Activated B cell treated with CpG ODN at 0.5 μM for 24 hours (primary cell): ENCODE data around the gene ACCSL. TPM values are rescaled to one million over a fixed set of nuclear protein-coding genes. Genes with fewer than 3 reads are reported as not detected.

Experiments
- ATAC-seq: fragments of 200-7000 bp; cut with Tn5 transposase; one replicate; pipeline ENCODE4 v1.10.0; 2021; ENCODE audit warnings: low read depth, mild to moderate bottlenecking, moderate library complexity
- CTCF ChIA-PET: fragments of 350-600 bp; sonication (Branson Sonifier 250); formaldehyde crosslinking; loops from one replicate; lab custom pipeline; 2021; ENCODE audit warnings: antibody characterized with exemption; lab: Charles Lee
- POLR2A ChIA-PET: fragments of 350-600 bp; sonication (Branson Sonifier 250); formaldehyde crosslinking; loops from one replicate; lab custom pipeline; 2021; ENCODE audit warnings: antibody characterized with exemption; lab: Charles Lee
- DNase-seq: peaks from one replicate; pipeline ENCODE4 v3.0.0; 2022
- H3K27ac Mint-ChIP-seq: one replicate; pipeline ENCODE4 v1.8.0; 2020; ENCODE audit warnings: mixed read lengths
- H3K27me3 Mint-ChIP-seq: one replicate; pipeline ENCODE4 v1.8.0; 2021; ENCODE audit warnings: mixed read lengths
- H3K36me3 Mint-ChIP-seq: one replicate; pipeline ENCODE4 v1.8.0; 2021; ENCODE audit warnings: low read depth, mixed read lengths
- H3K4me1 Mint-ChIP-seq: one replicate; pipeline ENCODE4 v1.8.0; 2021; ENCODE audit warnings: mixed read lengths
- H3K4me3 Mint-ChIP-seq: one replicate; pipeline ENCODE4 v1.8.0; 2020; ENCODE audit warnings: mild to moderate bottlenecking, mixed read lengths
- H3K9me3 Mint-ChIP-seq: one replicate; pipeline ENCODE4 v1.8.0; 2020; ENCODE audit warnings: mixed read lengths
- intact Hi-C: fragments of 100-400 bp; cut with micrococcal nuclease; formaldehyde crosslinking; loops from one replicate; pipeline ENCODE4 v1.15.1; 2024
- total RNA-seq: library from RNA; stranded (reverse); gene quantifications from 2 replicates; pipeline ENCODE4 v1.2.3, GENCODE V29; 2022
- TF ChIP-seq, protein P1 (sequence below): fragments of 200-600 bp; IDR thresholded peaks from one replicate; pipeline ENCODE4 v1.8.0; 2022; ENCODE audit warnings: antibody characterized with exemption, mild to moderate bottlenecking

ACCSL gene
- total RNA-seq, 1 donor from 2014 or later: not detected

DNA sequence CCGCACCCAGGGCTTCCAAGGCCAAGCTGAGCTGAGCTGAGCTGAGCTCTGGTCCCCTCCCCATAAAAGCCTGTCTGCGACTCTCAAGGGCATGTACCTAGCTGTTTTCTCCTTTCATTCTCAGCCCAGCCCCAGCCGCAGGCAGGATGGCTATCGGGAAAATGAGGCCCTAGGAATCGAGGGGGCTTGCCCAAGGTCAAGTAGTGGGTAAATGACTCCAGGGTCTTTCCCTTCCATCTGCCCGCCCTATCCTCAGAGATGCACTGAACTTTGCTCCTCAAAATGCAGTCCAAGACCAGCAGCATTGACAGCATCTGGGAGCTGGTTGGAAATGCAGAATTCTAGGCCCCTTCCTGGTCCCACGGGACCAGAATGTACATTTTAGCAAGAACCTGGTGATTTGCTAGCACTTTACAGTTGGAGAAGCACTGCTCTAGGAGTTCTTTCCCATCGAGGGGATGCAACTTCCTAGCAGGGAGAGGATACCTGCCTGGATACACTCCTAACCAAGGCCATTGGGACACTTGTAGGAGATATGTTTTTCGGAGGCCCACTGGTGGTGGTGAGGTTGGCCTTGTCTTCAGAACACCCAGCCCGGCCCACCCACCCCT, 43.2 kb upstream of the ACCSL start:
- ATAC-seq: no peak
- Mint-ChIP-seq H3K27me3 (peaks cover 4% of the 10 kb centered on the region), H3K4me1 (no peaks in the 10 kb centered on the region), H3K4me3 (no peak overlapping the region), H3K36me3 (no peaks in the 10 kb centered on the region), H3K9me3 (no peaks in the 10 kb centered on the region), H3K27ac (no peak overlapping the region)
- intact Hi-C loops: no loop called here
- CTCF ChIA-PET: no interaction called here
- DNase-seq: no peak
- TF ChIP-seq, protein P1, sequence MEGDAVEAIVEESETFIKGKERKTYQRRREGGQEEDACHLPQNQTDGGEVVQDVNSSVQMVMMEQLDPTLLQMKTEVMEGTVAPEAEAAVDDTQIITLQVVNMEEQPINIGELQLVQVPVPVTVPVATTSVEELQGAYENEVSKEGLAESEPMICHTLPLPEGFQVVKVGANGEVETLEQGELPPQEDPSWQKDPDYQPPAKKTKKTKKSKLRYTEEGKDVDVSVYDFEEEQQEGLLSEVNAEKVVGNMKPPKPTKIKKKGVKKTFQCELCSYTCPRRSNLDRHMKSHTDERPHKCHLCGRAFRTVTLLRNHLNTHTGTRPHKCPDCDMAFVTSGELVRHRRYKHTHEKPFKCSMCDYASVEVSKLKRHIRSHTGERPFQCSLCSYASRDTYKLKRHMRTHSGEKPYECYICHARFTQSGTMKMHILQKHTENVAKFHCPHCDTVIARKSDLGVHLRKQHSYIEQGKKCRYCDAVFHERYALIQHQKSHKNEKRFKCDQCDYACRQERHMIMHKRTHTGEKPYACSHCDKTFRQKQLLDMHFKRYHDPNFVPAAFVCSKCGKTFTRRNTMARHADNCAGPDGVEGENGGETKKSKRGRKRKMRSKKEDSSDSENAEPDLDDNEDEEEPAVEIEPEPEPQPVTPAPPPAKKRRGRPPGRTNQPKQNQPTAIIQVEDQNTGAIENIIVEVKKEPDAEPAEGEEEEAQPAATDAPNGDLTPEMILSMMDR: no peak
- POLR2A ChIA-PET: no interaction called here

- Mint-ChIP-seq H3K4me1 (no peaks in the 10 kb centered on the region), H3K27me3 (peaks cover 3% of the 10 kb centered on the region)
- ATAC-seq: no peak
Observed at GRCh38 chr11:44005063-44005701, 42.6 kb upstream of the ACCSL start.

GRCh38 chr11:44005956-44006355, 41.8 kb upstream of the ACCSL start:
- H3K4me3 Mint-ChIP-seq: no peak overlapping the region
- TF ChIP-seq, protein P1: no peak
- DNase-seq: no peak

More at GRCh38 chr11:44005063-44005701, 42.6 kb upstream of the ACCSL start:
- ChIA-PET CTCF (no interaction called here), POLR2A (no interaction called here)
- Mint-ChIP-seq H3K4me3 (no peak overlapping the region), H3K9me3 (no peaks in the 10 kb centered on the region), H3K27ac (no peak overlapping the region), H3K36me3 (no peaks in the 10 kb centered on the region)
- DNase-seq: no peak
- intact Hi-C loops: no loop called here
- TF ChIP-seq, protein P1: no peak

DNA sequence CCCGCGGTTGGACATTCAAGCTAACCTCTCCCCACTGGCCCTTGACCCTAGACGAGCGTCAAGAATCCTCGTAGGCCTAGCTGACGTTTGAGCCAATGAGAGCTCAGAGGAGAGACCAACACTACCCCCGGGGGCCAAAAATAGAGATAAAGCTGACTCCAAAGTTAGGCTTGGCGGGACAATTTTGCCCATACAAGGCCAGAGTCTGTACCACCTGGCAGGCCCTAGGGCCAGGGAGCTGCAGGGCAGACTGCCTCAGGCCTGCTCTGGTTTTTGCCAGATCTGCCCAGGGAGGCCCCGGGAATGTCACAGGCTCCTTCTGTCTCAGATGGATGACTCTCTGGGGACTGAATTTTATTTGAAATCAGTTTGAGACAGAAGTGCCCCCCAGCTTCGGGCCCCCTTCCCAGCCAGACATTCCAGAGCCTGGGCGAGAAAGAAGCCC, 40.8 kb upstream of the ACCSL start:
- TF ChIP-seq, protein P1: no peak

More at GRCh38 chr11:44005956-44006355, 41.8 kb upstream of the ACCSL start:
- intact Hi-C loops: no loop called here
- CTCF ChIA-PET: no interaction called here
- no peak for ATAC-seq
- POLR2A ChIA-PET: no interaction called here
- no peaks in the 10 kb centered on the region for H3K36me3 Mint-ChIP-seq
- H3K27me3 Mint-ChIP-seq: peaks cover 3% of the 10 kb centered on the region
- H3K4me1 Mint-ChIP-seq: no peaks in the 10 kb centered on the region
- H3K27ac Mint-ChIP-seq: no peak overlapping the region
- H3K9me3 Mint-ChIP-seq: no peaks in the 10 kb centered on the region

DNA sequence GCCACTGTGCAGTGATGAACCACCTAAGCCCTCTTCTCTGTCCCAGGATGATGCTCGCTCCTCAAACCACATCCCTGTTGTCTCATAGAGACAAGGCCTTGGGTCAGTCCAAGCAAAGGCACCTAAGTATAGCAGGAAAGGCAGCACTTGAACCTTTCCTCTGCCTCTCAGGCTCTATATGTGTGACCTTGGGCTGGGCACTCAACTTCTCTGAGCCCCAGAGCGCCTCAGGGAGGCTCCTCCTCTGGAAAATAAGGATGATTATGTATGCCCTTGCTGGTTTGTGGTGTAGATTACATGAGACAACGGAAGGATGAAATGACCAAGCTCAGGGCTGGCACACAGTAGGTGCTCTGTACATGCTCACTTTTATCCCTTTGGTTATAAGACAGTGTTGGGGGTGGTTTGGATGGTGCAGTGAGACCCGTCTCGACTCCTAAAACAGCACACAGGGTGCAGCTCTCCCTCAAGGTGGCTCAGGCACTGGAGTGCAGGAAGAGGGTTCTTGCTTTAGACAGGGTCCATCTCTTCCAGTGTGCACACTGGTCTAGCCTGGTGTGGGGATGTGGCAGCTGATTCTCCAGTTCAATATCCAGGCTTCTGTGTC, 40.2 kb upstream of the ACCSL start:
- Mint-ChIP-seq H3K27ac (no peak overlapping the region), H3K4me3 (no peak overlapping the region), H3K36me3 (no peaks in the 10 kb centered on the region), H3K27me3 (no peaks in the 10 kb centered on the region), H3K4me1 (no peaks in the 10 kb centered on the region), H3K9me3 (no peaks in the 10 kb centered on the region)
- ATAC-seq (no peak), DNase-seq (no peak)
- POLR2A ChIA-PET: no interaction called here
- TF ChIP-seq, protein P1: no peak
- intact Hi-C loops: no loop called here
- CTCF ChIA-PET: no interaction called here

More for the DNA sequence above, 40.8 kb upstream of the ACCSL start:
- Mint-ChIP-seq H3K9me3 (no peaks in the 10 kb centered on the region), H3K4me1 (no peaks in the 10 kb centered on the region), H3K4me3 (no peak overlapping the region), H3K27me3 (no peaks in the 10 kb centered on the region), H3K27ac (no peak overlapping the region), H3K36me3 (no peaks in the 10 kb centered on the region)
- ChIA-PET CTCF (no interaction called here), POLR2A (no interaction called here)
- DNase-seq: no peak
- ATAC-seq: no peak
- intact Hi-C loops: no loop called here
